NOMO-1 treated with dmso at 0.1 percent for 144 hours (cell line): ENCODE measurements around the gene FBXO31.

Experiments
- DNase-seq: peaks from one replicate; lab custom pipeline; 2025; ENCODE audit not compliant: unreplicated experiment; lab: John Stamatoyannopoulos, UW

FBXO31 gene

GRCh38 chr16:87293990-87294389, 89.6 kb downstream of the FBXO31 start:
- DNase-seq, result no peak

GRCh38 chr16:87291944-87292343, 91.6 kb downstream of the FBXO31 start:
- DNase-seq, result no peak

GRCh38 chr16:87288753-87289362, 94.7 kb downstream of the FBXO31 start:
- DNase-seq, result no peak

GRCh38 chr16:87286839-87287626, 96.5 kb downstream of the FBXO31 start:
- no peak for DNase-seq

GRCh38 chr16:87284183-87284582, 99.4 kb downstream of the FBXO31 start:
- no peak for DNase-seq

- DNase-seq, result no peak
These were observed 104.4 kb downstream of the FBXO31 start for GRCh38 chr16:87279094-87279658.

- peak; percentile 60 for DNase-seq
These were observed 105.1 kb downstream of the FBXO31 start for GRCh38 chr16:87278191-87279093.
